IMR-90 (cell line): Measurements from ENCODE around the gene DPEP1. TPM values are rescaled to one million over a fixed set of nuclear protein-coding genes. Genes with fewer than 3 reads are reported as not detected.
A peak's percentile ranks its signal among the peaks of the same experiment; 100 is the strongest.

Source experiments
- ATAC-seq: fragments of 200-7000 bp; cut with Tn5 transposase; 2 replicates; pipeline ENCODE4 v1.9.1; 2020; ENCODE audit warnings: low read depth, mild to moderate bottlenecking, moderate library complexity
- BruUV-seq: library from RNA; stranded (reverse); fragments of 400-500 nt; replicated peaks from 2 replicates; lab custom pipeline; 2021; lab: Mats Ljungman, UMichigan
- CTCF ChIA-PET: fragments of 300-600 bp; formaldehyde crosslinking; extraction: SDS; loops from one replicate; lab custom pipeline; 2021; ENCODE audit warnings: antibody characterized with exemption; lab: Yijun Ruan, JAX
- POLR2A ChIA-PET: fragments of 300-600 bp; sonication (Branson Sonifier 250); formaldehyde crosslinking; loops from one replicate; lab custom pipeline; 2022; ENCODE audit warnings: antibody characterized with exemption; ENCODE audit not compliant: unreplicated experiment; lab: Charles Lee
- DNase-seq: peaks from one replicate; pipeline ENCODE4 v3.0.0; 2013
- H2AFZ ChIP-seq: replicated peaks from 2 replicates; pipeline ENCODE3; 2013; ENCODE audit warnings: low read length, mild to moderate bottlenecking; ENCODE audit not compliant: poor library complexity
- H2AK5ac ChIP-seq: 2 replicates; pipeline ENCODE4 v1.6.1; 2013; ENCODE audit warnings: low read depth, low read length, inconsistent platforms
- H2AK9ac ChIP-seq: replicated peaks from 2 replicates; pipeline ENCODE3; 2013; ENCODE audit warnings: mild to moderate bottlenecking, low read depth, low read length, moderate library complexity; ENCODE audit not compliant: poor library complexity
- H2BK120ac ChIP-seq: 2 replicates; pipeline ENCODE4 v1.6.1; 2013; ENCODE audit warnings: low read depth, low read length, inconsistent platforms
- H2BK15ac ChIP-seq: 3 replicates; pipeline ENCODE4 v1.6.1; 2013; ENCODE audit warnings: low read depth, low read length, inconsistent platforms
- H2BK20ac ChIP-seq: 2 replicates; pipeline ENCODE4 v1.6.1; 2013; ENCODE audit warnings: low read depth, mild to moderate bottlenecking, inconsistent platforms, low read length, moderate library complexity
- H2BK5ac ChIP-seq: 2 replicates; pipeline ENCODE4 v1.6.1; 2013; ENCODE audit warnings: mild to moderate bottlenecking, low read depth, low read length, inconsistent platforms; ENCODE audit not compliant: poor library complexity, severe bottlenecking
- H3K14ac ChIP-seq: replicated peaks from 2 replicates; pipeline ENCODE4 v1.6.1; 2013; ENCODE audit warnings: low read depth, low read length, inconsistent platforms
- H3K18ac ChIP-seq: 2 replicates; pipeline ENCODE4 v1.6.1; 2013; ENCODE audit warnings: low read depth, low read length, control low read depth
- H3K23ac ChIP-seq: 2 replicates; pipeline ENCODE4 v1.6.1; 2013; ENCODE audit warnings: low read depth, low read length, inconsistent platforms
- H3K27ac ChIP-seq: 2 replicates; pipeline ENCODE4 v1.5.1; 2013; ENCODE audit warnings: mild to moderate bottlenecking, control low read depth, low read length; ENCODE audit not compliant: insufficient read depth
- H3K27me3 ChIP-seq: 2 replicates; pipeline ENCODE4 v1.6.1; 2013; ENCODE audit warnings: low read length; ENCODE audit not compliant: control insufficient read depth, insufficient read depth
- H3K36me3 ChIP-seq: 2 replicates; pipeline ENCODE4 v1.6.1; 2013; ENCODE audit warnings: low read length, mixed read lengths; ENCODE audit not compliant: control insufficient read depth, insufficient read depth
- H3K4ac ChIP-seq: 2 replicates; pipeline ENCODE4 v1.6.1; 2013; ENCODE audit warnings: low read depth, low read length, inconsistent platforms
- H3K4me1 ChIP-seq: 2 replicates; pipeline ENCODE4 v1.6.1; 2013; ENCODE audit warnings: low read length, mixed read lengths; ENCODE audit not compliant: control insufficient read depth, insufficient read depth
- H3K4me2 ChIP-seq: 2 replicates; pipeline ENCODE4 v1.6.1; 2013; ENCODE audit warnings: low read depth, mild to moderate bottlenecking, control low read depth, low read length, moderate library complexity
- H3K4me3 ChIP-seq: 2 replicates; pipeline ENCODE4 v1.5.1; 2013; ENCODE audit warnings: low read depth, mild to moderate bottlenecking, control low read depth, low read length, moderate library complexity; ENCODE audit not compliant: insufficient read depth
- H3K56ac ChIP-seq: 2 replicates; pipeline ENCODE4 v1.6.1; 2013; ENCODE audit warnings: low read length, inconsistent platforms; ENCODE audit not compliant: insufficient read depth; ENCODE audit errors: extremely low read depth
- H3K79me1 ChIP-seq, 2 experiments: 2 replicates each; pipeline ENCODE4 v1.6.1; 2013; ENCODE audit warnings: low read length in 2 of 2, inconsistent platforms in 1 of 2, low read depth in 1 of 2
- H3K9ac ChIP-seq: 2 replicates; pipeline ENCODE4 v1.6.1; 2013; ENCODE audit warnings: low read depth, low read length, control low read depth
- H3K9me1 ChIP-seq: 2 replicates; pipeline ENCODE4 v1.6.1; 2013; ENCODE audit warnings: low read length, inconsistent platforms; ENCODE audit not compliant: insufficient read depth
- H3K9me3 ChIP-seq: 2 replicates; pipeline ENCODE4 v1.6.1; 2013; ENCODE audit warnings: low read length; ENCODE audit not compliant: control insufficient read depth, insufficient read depth
- H4K20me1 ChIP-seq: 2 replicates; pipeline ENCODE4 v1.6.1; 2013; ENCODE audit warnings: low read length, inconsistent platforms; ENCODE audit not compliant: insufficient read depth
- H4K5ac ChIP-seq: 2 replicates; pipeline ENCODE4 v1.6.1; 2013; ENCODE audit warnings: mild to moderate bottlenecking, low read depth, low read length, control low read depth
- H4K8ac ChIP-seq, 2 experiments: 2 replicates each; pipeline ENCODE4 v1.6.1; 2013; ENCODE audit warnings: low read depth in 2 of 2, low read length in 2 of 2, control low read depth in 1 of 2, inconsistent platforms in 1 of 2
- H4K91ac ChIP-seq: 2 replicates; pipeline ENCODE4 v1.6.1; 2013; ENCODE audit warnings: low read depth, low read length, inconsistent platforms; ENCODE audit not compliant: insufficient read depth
- BHLHE40 ChIP-seq: fragments of 150-350 bp; IDR thresholded peaks from 2 replicates; pipeline ENCODE4 v1.6.1; 2016; ENCODE audit warnings: mild to moderate bottlenecking, low read depth, low read length
- CEBPB ChIP-seq: IDR thresholded peaks from 2 replicates; pipeline ENCODE4 v1.6.1; 2012; ENCODE audit warnings: low read depth, low read length, improper control_type of control experiment
- CHD1 ChIP-seq: IDR thresholded peaks from 2 replicates; pipeline ENCODE4 v1.6.1; 2012; ENCODE audit warnings: low read depth, low read length, improper control_type of control experiment
- CTCF ChIP-seq: conservative IDR thresholded peaks from 2 replicates; pipeline ENCODE4 v1.5.1; 2012; ENCODE audit warnings: mild to moderate bottlenecking, low read depth, low read length, improper control_type of control experiment
- ELK1 ChIP-seq: fragments of 150-350 bp; IDR thresholded peaks from 2 replicates; pipeline ENCODE4 v1.6.1; 2016; ENCODE audit warnings: low read depth, mild to moderate bottlenecking, low read length, moderate library complexity, borderline replicate concordance
- FOS ChIP-seq: fragments of 150-350 bp; IDR thresholded peaks from 2 replicates; pipeline ENCODE4 v1.6.1; 2016; ENCODE audit warnings: low read depth, low read length
- MAFK ChIP-seq: IDR thresholded peaks from 2 replicates; pipeline ENCODE4 v1.6.1; 2012; ENCODE audit warnings: low read depth, low read length, improper control_type of control experiment
- MXI1 ChIP-seq: IDR thresholded peaks from 2 replicates; pipeline ENCODE4 v1.6.1; 2012; ENCODE audit warnings: low read depth, mild to moderate bottlenecking, low read length, moderate library complexity, borderline replicate concordance
- NFE2L2 ChIP-seq: fragments of 150-350 bp; IDR thresholded peaks from 2 replicates; pipeline ENCODE4 v1.6.1; 2016; ENCODE audit warnings: low read depth, mild to moderate bottlenecking, low read length
- POLR2A ChIP-seq: IDR thresholded peaks from 2 replicates; pipeline ENCODE4 v1.6.1; 2012; ENCODE audit warnings: mild to moderate bottlenecking, low read depth, low read length
- RAD21 ChIP-seq: IDR thresholded peaks from 2 replicates; pipeline ENCODE4 v1.6.1; 2012; ENCODE audit warnings: low read length, improper control_type of control experiment
- RCOR1 ChIP-seq: IDR thresholded peaks from 2 replicates; pipeline ENCODE4 v1.6.1; 2012; ENCODE audit warnings: mild to moderate bottlenecking, low read length, improper control_type of control experiment; ENCODE audit not compliant: insufficient replicate concordance
- RFX5 ChIP-seq: IDR thresholded peaks from 2 replicates; pipeline ENCODE4 v1.8.0; 2012; ENCODE audit warnings: low read depth, mild to moderate bottlenecking, low read length, moderate library complexity
- SMC3 ChIP-seq: fragments of 150-350 bp; IDR thresholded peaks from 2 replicates; pipeline ENCODE4 v1.6.1; 2016; ENCODE audit warnings: low read depth, mild to moderate bottlenecking, antibody characterized with exemption, low read length, moderate library complexity
- WGBS, 2 experiments: methylation state at CpG; one replicate each; pipeline versions ENCODE4 v1.1.5 to v1.1.7; 2013; ENCODE audit warnings: missing lambda C conversion rate in 2 of 2; ENCODE audit not compliant: insufficient read length in 1 of 2; ENCODE audit errors: extremely low coverage in 2 of 2; 5-methylcytosine and 5-hydroxymethylcytosine counted together
- dilution Hi-C: fragments of 300-500 bp; cut with HindIII; formaldehyde crosslinking; loops from one replicate; pipeline ENCODE4 v1.14.3; 2018; ENCODE audit warnings: low sequenced_read_pairs; ENCODE audit not compliant: unreplicated experiment
- in situ Hi-C: fragments of 300-500 bp; cut with MboI; formaldehyde crosslinking; loops from 3 replicates; pipeline ENCODE4 v1.14.3; 2019; ENCODE audit warnings: low sequenced_read_pairs, inconsistent platforms, mixed read lengths
- intact Hi-C: fragments of 100-400 bp; cut with micrococcal nuclease; formaldehyde crosslinking; loops from 2 replicates; pipeline ENCODE4 v1.10.0; 2022
- polyA plus RNA-seq, 3 experiments: library from polyadenylated mRNA; depleted of rRNA; stranded (reverse); fragments of >200 nt; gene quantifications; 2 replicates each; pipeline ENCODE4 v1.2.3, GENCODE V29; 2012; ENCODE audit warnings: low replicate concordance in 1 of 3
- total RNA-seq: library from RNA; depleted of rRNA; stranded (reverse); fragments of >200 nt; gene quantifications from 2 replicates; pipeline ENCODE4 v1.2.3, GENCODE V29; 2012
- TF ChIP-seq, protein P1 (sequence below): fragments of 150-350 bp; IDR thresholded peaks from 2 replicates; pipeline ENCODE4 v1.6.1; 2017; ENCODE audit warnings: mild to moderate bottlenecking, antibody characterized with exemption, low read length, low read depth

DPEP1 gene
- total and polyA plus RNA-seq, 2 of the 4 experiments (the other 2 are of a cell fraction) = not detected

- dilution Hi-C loops = no loop called here
- 19% methylated on average over 12 of the region's 32 CpGs; no CpG with 5 or more reads in 1 of the 2 experiments for WGBS, 2 experiments
- Histone ChIP-seq H3K9ac (peak overlapping the region; percentile 96), H4K8ac (no peak overlapping the region; a peak in 1 of 4 replicates), H2AFZ (no peak overlapping the region), H3K18ac (no peak overlapping the region), H2BK15ac (no peak overlapping the region), H3K9me3 (no peaks in the 10 kb centered on the region), H3K4me1 (peaks cover 7% of the 10 kb centered on the region), H2BK5ac (no peak overlapping the region), H3K27me3 (no peaks in the 10 kb centered on the region), H3K14ac (no peak overlapping the region), H4K5ac (no peak overlapping the region), H2AK5ac (no peak overlapping the region), H3K4me2 (peak overlapping the region; percentile 94), H2AK9ac (peak overlapping the region; percentile 85), H3K36me3 (peaks cover 23% of the 10 kb centered on the region), H4K20me1 (peaks cover 33% of the 10 kb centered on the region), H4K91ac (no peak overlapping the region), H2BK20ac (no peak overlapping the region), H3K56ac (no peak overlapping the region), H3K9me1 (peaks cover 12% of the 10 kb centered on the region; the same call in 1 of the 2 replicates), H3K27ac (peak overlapping the region; percentile 24; the same call in 1 of the 2 replicates), H3K4ac (peak overlapping the region; percentile 98; the same call in 1 of the 2 replicates), H3K23ac (0 out of 2 replicates have a peak overlapping the region, but pooled peaks have one; percentile 51), H3K79me1 (peaks cover 23 to 67% of the 10 kb centered on the region in 2 experiments), H3K4me3 (peak overlapping the region; percentile 87), H2BK120ac (no peak overlapping the region)
- intact Hi-C loops = no loop called here
- POLR2A ChIA-PET = interaction anchor here (0.7 kb wide), 1 partner anchor 91 kb away, joined by 6 read pairs; no protein-coding TSS in a partner anchor
- ATAC-seq = no peak
- in situ Hi-C loops = no loop called here
- DNase-seq = no peak
- BruUV-seq = no TSS peak
- CTCF ChIA-PET = no interaction called here
- no peak for TF ChIP-seq CTCF
- TF ChIP-seq RAD21 = no peak
- no peak for TF ChIP-seq MAFK
- TF ChIP-seq CEBPB = no peak
- no peak for TF ChIP-seq MXI1
- no peak for TF ChIP-seq CHD1
- no peak for TF ChIP-seq RCOR1
- TF ChIP-seq NFE2L2 = no peak
- TF ChIP-seq BHLHE40 = no peak
- no peak for TF ChIP-seq ELK1
- no peak for TF ChIP-seq FOS
- TF ChIP-seq, protein P1, sequence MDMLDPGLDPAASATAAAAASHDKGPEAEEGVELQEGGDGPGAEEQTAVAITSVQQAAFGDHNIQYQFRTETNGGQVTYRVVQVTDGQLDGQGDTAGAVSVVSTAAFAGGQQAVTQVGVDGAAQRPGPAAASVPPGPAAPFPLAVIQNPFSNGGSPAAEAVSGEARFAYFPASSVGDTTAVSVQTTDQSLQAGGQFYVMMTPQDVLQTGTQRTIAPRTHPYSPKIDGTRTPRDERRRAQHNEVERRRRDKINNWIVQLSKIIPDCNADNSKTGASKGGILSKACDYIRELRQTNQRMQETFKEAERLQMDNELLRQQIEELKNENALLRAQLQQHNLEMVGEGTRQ = no peak
- TF ChIP-seq RFX5 = no peak
- no peak for TF ChIP-seq POLR2A
- no peak for TF ChIP-seq SMC3
Observed at GRCh38 chr16:89656435-89657121, 43.1 kb downstream of the DPEP1 start.
